HG03095 (cell line): Measurements from ENCODE around the gene FAM193A.
"Not testable (repeated sequence)": the region's sequence is repeated elsewhere in the genome, so short reads cannot be mapped to it uniquely, and the experiment has no call there.

Experiments used
- ATAC-seq: cut with Tn5 transposase; IDR thresholded peaks from one replicate; pipeline ENCODE4 v1.9.1; 2021; ENCODE audit warnings: moderate library complexity; ENCODE audit not compliant: unreplicated experiment

The FAM193A gene

GRCh38 chr4:2763511-2763967 lies 227.1 kb downstream of the FAM193A start:
- no peak for ATAC-seq

- ATAC-seq, result no peak
Measured at GRCh38 chr4:2765832-2766526, 229.5 kb downstream of the FAM193A start.

GRCh38 chr4:2767046-2767704 lies 230.7 kb downstream of the FAM193A start:
- no peak for ATAC-seq

DNA sequence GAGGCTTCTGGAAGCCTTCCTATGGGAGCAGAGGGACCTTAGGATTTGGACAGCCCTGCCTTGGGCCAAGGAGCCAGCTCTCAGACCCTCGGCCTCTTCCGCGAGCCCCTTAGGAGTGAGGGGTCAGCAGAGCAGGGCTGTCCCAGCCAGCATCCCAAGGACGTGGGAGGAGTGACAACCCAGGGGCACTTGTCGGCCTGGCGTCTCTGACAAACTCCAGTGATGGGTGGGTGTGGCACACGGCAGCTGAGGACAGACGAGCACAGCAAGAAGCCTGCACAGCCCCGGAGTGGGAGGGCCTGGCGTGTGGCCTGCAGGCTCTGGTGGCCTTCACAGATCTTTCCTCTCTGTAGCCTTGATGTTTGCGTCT lies 231.2 kb downstream of the FAM193A start:
- ATAC-seq, result no peak

GRCh38 chr4:2768124-2768523 lies 231.7 kb downstream of the FAM193A start:
- ATAC-seq, result no peak

DNA sequence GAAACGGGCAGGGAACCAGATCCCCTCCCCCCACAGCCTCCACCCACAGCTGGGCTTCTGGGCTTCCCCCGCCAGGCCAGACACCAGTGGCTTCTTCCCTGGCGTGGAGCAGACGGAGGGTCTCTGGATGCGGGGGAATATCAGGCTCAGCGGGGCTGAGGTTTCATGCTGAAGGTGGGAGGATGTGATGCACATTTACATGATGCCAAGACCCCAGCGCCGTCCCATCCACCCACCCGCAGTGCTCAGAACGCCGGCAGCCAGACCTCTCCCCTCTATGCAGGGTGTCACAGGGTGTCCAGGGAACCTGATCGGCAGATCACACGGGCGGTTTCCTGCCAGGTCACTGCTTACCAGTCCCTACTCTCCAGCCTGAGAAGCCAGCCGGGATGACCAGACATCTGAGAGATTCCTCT lies 232.5 kb downstream of the FAM193A start:
- ATAC-seq, result no peak

DNA sequence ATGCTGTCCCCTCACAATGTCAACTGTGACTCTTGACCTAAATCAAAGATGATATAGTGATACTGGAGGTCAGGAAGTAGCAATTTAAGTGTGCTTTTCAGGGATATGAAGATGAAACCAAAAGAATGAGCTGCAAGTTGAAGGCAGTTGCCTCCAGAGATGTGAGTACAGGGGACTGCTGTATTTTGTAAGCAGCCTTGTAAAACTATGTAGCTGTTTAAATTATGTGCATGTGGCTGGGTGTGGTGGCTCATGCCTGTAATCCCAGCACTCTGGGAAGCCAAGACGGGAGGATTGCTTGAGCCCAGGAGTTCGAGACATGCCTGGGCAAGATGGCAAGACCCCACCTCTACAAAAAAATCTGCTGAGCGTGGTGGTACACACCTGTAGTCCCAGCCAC lies 234.8 kb downstream of the FAM193A start:
- ATAC-seq, result no peak

- not testable (repeated sequence) for ATAC-seq
Measured at GRCh38 chr4:2780643-2781042, 244.2 kb downstream of the FAM193A start.

- no peak for ATAC-seq
Measured at GRCh38 chr4:2781911-2782310, 245.5 kb downstream of the FAM193A start.
